Islet precursor cell (in vitro differentiated cells): ENCODE measurements around the gene GPRC5D.

Source experiments
- DNase-seq: peaks from one replicate; pipeline ENCODE4 v3.0.0-alpha.2; 2018

GPRC5D gene

DNA sequence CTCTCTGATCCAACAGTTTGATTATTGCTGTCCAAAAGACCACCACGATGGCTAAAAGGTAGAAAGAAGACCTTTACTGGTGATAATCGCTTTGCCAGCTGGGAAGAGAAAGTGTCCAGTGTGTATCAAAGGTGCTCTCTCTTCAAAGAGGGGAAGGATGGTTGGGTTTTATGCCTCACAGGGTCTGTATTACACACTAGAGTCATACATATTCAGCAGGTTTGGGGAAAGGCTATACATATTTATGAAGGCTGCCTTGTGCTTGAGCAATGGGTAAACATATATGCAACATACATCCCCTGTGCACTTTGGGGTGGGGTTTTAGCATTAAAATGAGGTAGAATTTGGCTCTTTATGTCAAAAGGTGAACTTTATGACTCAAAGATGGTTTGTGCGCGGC is 18.2 kb downstream of the GPRC5D start:
- DNase-seq = no peak

DNA sequence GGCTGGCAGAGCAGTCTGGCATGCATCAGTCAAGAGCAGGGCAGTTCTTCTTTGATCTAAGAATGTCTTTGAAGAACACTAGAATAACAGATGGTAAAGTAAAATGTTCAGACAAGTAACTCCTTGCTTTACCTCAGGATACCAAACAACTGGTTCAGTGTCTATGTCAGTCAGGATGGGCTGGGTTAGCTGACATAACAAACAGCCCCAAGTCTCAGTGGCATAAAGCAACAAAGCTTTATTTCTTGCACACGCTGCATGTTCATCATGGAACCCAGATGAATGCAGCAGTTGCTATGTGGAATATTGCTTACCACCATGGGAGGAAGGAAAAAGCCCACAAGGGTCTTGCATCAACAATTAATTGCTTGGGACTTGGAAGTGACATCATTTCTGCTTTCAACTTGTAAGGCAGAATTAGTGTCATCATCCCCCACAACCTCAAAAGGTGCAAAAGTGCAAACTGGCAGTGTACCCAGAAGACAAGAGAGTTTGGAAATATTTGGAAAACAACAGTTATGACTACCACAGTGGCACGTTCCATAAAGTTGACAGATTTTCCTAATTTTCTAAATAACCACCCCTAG is 21.2 kb downstream of the GPRC5D start:
- no peak for DNase-seq

DNA sequence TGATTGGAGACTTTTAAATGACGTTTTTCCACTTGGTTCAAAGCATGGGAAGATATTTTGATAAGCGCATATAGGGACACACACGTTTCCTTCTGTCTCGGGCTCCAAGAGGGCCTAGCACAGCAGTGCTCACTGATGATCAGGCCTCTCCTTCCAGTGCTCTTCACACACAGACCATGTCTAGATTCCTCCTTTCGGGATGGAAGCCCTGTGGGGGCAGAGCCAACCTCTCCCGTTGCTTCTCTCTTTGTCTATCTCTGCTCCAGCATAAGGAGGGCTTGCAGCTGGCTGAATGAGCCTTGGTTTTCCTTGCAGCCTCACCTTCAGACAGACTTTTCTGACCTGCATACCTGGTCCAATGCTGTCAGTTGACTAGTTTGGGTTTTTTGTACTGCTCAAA is 22.3 kb downstream of the GPRC5D start:
- peak; percentile 47 for DNase-seq

DNA sequence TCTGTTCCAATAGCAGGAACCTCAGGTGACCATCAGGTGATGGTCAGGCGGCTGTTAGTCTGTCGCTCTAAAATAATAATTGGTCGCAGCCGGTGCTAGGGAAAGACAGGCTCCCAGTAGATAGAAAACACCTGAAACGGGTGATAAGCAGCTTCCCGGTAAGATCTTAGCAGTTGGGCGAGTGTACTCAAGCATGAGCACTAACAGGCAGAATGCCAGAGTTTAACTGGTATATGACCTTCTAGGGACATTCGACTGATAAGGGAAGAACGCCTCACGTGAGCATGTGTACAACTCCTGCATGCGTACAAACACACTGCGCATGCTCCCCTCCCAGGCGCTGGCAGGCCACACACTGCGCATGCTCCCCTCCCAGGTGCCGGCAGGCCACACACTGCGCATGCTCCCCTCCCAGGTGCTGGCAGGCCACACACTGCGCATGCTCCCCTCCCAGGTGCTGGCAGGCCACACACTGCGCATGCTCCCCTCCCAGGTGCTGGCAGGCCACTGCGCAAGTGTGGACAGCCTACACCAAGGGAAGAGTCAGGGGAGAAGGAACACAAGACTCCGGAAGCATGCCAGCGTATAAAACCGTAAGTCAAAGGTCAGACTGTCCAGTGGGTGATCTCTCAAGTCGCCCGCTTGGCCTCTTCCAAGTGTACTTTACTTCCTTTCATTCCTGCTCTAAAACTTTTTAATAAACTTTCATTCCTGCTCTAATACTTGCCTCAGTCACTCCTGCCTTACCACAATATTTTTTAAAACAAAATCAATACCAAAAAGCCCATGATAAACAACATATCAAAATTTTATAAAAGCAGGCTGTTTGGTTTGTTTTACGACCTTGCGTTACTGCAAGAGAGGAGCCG is 24.5 kb downstream of the GPRC5D start:
- no peak for DNase-seq

DNA sequence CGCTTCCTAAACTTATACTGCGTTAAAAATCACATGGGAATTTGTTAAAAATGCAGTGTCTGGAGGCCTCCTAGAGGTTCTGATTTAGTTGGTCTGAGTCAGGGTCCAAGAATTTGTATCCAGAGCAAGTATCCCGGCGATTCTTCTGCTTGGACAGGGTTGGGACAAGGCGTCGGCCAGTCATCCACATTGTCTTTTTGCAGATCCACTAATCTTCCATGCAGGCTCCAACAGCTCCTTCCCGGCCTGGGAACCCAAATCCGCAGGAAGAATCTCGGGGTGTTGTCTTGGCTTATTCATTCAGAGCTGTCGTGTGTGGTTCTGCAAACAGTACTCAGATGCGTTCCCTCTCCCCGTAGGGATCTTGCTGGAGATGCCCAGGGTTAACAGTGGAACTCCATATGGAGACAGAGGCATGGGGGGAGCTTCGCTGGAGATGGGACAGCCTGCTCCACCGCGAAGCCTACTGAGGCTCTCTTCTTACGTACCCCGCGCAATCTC is 25.3 kb downstream of the GPRC5D start:
- DNase-seq = peak; percentile 87

DNA sequence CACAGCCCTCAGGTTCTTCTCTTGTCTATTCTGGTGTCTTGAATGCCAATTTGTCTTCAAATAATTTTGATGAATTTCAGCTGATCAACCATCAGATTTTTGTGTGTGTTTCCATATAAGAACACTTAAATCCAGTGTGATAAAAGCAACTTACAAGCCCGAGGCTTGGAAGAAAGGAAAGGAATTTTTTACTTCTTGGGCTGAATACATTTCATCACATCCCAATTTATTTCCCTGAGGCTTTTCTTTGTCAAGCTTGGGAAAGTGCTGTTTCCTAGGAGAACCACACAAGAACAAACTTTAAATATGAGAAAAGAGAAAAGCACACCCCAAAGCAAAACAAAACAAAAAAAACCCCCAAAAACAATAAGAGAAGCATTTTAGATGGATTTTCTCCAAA is 26.6 kb downstream of the GPRC5D start:
- DNase-seq = no peak

DNA sequence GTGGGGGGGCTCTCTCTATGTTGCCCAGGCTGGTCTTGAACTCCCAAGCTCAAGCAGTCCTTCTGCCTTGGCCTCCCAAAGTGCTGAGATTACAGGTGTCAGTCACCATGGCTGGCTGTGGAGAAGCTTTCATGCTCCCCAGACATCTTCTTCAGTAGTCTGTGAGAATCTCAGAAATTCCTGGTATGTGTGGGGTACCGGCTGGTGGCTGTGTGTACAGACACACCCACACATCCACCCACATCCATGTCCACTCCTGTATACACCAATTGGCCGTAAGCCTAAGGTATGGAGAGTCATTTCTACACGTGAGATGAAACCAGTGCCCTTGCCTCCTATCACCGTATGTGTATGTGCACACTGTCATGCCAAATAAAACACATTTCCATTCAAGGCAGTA is 27.8 kb downstream of the GPRC5D start:
- no peak for DNase-seq

DNA sequence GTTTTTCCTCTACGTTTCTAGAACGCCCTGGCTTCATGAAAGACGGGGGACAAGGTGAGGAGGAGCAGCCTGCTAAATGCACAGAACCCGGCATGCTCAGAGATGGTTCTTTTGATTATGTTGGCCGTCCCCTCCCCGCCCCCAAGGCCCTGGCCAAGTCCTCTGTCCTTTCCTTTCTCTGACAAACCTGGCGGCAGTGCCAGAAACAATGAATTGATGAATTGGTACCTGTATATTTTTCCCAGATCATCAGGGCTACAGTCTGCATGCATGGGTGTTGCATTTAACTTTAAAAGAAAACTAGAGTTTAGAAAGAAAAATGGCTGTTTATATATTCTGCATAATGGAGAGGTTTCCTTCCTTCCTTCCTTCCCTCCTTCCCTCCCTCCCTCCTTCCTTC is 29.0 kb downstream of the GPRC5D start:
- DNase-seq = no peak

DNA sequence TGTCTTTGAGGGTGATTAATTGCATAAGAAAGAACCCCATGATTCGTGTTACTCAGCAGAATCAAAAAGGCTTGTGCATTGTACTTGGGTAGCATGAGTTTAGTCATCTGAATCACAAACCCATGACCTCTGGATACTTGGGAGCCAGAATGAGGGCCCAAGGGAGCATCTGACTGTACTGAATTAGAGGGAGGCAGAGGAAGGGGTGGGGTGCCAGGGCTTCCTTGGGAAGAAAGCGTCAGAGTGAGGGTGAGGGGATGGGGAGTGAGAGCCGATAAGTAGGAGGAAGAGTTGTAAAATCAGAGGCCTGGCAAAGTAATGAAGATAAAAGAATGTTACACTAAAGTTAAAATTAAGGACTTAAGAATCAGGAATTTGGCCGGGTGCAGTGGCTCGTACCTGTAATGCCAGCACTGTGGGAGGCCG is 29.8 kb downstream of the GPRC5D start:
- DNase-seq = no peak

DNA sequence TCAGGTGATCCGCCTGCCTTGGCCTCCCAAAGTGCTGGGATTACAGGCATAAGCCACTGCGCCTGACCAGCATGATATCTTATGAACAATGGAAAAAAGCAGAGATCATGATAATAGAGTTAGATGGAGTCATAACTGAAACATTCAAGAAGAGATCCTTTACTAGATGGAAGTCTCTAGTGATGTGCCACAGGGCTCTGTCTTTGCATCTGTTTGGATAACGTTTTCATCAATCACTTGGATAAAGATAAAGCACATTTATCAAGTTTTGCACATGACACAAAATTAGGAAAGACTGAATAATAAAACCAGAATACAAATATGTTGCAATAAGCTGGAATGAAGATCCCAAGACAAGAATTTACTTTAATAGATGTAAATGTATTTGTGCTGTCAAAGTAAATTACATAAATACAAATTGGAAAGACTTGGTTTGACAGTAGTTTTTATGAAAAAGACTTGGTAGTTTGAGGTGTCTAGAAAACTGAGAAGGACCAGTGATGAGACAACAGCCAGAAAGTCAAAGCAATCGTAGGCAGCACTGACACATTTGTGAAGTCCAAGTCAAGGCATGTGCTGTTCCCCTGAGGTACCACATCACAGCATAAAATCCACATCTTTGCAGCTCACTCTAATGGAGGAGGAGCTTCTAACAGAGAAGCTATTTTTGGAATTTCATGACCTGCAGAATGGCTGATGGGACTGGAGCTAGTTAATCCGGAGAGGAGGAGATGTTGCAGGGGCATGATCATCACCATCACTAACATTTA is 32.1 kb downstream of the GPRC5D start:
- no peak for DNase-seq

DNA sequence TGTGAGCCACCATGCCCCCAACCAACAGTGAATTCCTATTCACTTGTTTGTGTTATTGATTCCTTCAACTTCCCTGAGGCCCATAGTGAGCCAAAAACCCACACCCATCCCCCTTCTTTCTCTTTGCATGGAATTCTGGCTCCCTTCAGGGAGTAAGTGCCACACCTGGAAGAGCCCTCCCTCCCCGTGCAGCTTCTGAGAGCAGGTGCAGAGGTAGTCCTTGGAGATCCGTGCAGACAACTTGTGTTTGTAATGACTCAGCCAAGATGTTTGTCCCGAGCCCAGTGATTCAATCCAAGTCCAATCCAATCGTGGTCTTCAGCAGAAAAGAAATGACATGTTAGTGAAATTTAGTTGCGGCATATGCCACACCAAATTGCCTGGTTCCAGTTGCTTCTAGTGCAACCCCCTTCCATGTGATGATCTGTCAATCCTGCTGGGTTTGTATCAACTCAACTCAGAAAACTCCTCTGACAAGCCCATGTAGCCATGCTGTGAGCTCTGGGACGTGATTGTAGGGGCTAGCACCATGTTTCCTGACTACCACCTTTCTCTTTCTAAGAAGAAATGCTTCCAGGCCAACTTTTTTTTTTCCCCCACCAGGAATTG is 33.1 kb downstream of the GPRC5D start:
- DNase-seq = no peak

DNA sequence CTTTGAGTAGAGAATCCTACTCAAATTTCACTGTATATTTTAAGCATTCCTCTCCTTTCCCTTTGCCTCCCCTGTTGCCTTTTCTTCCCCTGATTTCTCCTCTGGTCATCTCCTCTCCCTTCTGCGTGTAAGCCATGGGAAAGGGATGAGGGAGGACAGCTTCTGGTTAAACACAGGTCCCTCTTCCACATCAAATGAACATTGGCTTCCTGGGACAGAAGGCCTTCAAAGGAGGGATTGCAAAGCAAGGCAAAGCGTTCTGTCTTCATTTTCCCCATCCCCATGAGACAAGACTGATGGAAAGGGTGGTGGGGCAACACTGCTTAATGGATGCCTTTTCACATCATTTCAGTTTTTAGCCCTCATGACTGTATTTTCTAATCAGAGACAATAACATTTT is 34.5 kb downstream of the GPRC5D start:
- no peak for DNase-seq

DNA sequence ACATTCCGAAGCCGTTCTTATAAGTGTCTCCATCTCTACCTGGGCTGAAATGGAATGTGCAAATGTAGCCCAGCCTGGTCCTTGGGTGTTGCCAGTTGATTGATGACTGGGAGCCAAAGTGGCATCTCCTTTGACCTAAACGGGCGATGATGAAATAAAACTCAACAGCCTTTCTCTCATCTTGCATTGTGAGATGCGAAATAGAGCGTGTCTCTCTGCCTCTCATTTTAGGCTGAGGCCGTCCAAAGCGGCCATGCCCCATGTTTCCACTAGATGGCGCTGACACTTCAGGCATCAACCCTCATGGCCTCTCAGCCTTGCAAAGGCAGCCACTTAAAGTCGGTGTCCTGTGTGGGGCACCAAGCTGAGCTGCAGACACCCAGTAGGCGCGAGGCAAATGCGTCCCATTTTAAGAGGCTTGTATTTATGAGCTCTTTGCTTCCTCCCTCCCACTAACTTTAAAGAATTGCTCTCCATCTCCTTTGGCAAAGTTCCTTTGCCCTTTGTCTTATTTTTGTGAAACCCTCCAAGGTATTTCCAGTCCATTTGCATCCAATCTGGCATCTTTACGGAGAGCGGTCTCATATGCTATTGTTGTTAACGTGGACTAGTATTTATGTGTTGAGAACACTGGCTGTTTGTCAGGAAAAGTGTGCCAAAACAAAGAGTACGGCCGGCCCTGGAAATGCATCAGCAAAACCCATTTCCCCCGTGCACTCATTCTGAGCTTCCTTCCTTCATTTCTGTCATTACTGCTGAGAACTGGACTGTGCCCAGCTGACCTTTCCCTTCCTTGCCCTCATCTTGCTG is 35.6 kb downstream of the GPRC5D start:
- DNase-seq = peak; percentile 95

DNA sequence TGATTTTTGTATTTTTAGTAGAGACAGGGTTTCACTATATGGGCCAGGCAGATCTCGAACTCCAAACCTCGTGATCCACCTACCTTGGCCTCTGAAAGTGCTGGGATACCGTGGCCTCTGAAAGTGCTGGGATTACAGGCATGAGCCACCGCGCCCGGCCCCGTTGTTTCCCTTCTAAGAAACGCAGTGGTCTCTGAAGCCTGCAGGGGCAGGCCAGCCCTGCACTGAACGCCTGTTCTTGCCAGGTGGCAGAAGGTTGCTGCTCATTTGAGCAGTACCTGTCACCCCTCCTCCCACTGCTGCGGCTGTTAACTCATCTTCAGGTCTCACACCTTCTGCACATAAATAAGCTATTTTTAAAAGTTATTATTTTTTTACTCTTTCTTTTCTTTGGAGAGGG is 36.3 kb downstream of the GPRC5D start:
- peak; percentile 79 for DNase-seq

DNA sequence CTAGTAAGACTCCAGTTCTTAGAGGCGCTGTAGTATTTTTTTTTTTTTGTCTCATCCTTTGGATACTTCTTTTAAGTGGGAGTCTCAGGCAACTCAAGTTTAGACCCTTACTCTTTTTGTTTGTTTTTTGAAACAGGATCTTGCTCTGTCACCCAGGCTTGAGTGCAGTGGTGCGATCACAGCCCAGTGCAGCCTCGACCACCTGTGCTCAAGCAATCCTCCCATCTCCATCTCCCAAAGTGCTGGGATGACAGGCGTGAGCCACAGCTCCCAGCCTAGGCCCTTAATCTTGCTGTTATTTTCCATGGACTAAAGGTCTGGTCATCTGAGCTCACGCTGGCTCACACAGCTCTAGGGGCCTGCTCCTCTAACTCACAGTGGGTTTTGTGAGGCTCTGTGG is 39.3 kb downstream of the GPRC5D start:
- DNase-seq = no peak

DNA sequence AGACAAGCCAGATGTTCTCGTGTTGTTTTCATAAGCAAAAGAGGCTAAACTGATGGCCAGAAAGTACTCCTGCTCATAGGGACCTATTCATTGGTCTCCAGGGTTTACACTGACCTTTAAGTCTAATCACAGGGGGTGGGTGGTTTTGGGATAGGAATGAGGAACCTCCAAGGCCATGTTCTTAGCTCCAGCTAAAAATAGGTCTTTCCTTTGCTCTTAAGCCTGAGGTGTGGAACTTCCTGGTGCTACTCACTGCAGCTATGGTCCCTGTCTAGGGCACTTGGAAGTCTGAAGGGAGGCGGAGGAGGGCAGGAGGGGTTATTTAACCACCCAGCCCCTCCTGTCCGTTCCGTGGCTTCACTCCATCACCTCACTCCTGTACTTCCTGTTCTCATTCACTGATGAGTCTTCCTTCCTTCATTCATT is 42.0 kb downstream of the GPRC5D start:
- DNase-seq = no peak

DNA sequence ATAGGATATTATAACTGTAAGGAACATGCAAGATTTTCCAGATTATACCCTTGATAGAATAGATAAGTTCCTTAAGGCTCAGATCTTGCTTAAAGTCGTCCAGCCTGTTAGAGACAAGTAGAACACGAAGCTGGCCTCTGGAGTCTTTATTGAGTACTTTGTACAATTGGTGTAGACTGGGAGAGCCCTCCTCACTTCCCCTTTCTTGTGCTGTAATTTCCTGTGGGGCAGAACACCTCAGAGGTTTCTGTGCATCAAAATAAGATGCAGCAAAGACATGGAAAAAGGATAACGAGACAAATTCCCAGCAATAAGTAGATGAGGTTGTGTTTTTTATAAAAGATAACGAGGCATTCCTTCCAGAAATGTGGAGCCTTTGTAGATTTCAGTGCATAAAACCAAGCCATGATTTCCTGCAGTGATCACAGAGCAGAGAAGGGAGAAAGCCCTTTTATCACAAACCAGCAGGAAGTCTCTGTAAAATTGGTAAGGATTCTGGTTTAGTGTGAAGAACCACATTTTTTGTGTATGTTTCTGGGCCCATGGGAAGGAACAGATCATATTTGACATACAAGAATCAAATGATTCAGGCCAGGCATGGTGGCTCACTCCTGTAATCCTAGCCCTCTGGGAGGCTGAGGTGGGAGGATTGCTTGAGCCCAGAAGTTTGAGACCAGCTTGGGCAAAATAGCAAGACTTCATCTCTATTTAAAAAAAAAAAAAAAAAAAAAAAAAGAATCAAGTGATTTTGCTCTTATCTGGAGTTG is 42.6 kb downstream of the GPRC5D start:
- no peak for DNase-seq

DNA sequence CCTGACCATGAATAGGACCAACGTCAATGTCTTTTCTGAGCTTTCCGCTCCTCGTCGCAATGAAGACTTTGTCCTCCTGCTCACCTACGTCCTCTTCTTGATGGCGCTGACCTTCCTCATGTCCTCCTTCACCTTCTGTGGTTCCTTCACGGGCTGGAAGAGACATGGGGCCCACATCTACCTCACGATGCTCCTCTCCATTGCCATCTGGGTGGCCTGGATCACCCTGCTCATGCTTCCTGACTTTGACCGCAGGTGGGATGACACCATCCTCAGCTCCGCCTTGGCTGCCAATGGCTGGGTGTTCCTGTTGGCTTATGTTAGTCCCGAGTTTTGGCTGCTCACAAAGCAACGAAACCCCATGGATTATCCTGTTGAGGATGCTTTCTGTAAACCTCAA is 43.3 kb downstream of the GPRC5D start:
- no peak for DNase-seq

DNA sequence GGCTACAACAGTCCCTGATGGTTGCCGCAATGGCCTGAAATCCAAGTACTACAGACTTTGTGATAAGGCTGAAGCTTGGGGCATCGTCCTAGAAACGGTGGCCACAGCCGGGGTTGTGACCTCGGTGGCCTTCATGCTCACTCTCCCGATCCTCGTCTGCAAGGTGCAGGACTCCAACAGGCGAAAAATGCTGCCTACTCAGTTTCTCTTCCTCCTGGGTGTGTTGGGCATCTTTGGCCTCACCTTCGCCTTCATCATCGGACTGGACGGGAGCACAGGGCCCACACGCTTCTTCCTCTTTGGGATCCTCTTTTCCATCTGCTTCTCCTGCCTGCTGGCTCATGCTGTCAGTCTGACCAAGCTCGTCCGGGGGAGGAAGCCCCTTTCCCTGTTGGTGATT is 43.7 kb downstream of the GPRC5D start:
- DNase-seq = no peak

DNA sequence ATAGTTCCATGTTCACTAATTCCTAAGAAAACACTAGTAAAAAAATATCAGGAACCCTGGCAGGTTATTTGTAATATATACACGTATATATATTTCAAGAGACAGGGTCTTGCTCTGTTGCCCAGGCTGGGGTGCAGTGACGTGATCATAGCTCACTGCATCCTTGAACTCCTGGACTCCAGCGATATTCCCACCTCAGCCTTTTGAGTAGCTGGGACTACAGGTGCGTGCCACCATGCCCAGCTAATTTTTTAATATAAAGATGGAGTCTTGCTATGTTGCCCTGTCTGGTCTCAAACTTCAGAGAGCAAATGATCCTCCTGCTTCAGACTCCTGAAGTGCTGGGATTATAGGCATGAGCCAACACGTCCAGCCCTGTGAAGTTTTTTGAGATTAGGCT is 44.4 kb downstream of the GPRC5D start:
- no peak for DNase-seq
